Activated naive CD4-positive, alpha-beta T cell treated with anti-CD3 and anti-CD28 coated beads for 36 hours (primary cell): ENCODE data around the gene YIF1A. TPM values are rescaled to one million over a fixed set of nuclear protein-coding genes. Genes with fewer than 3 reads are reported as not detected.

Experiments used
- CTCF ChIA-PET: fragments of 350-600 bp; sonication (Branson Sonifier 250); formaldehyde crosslinking; loops from one replicate; lab custom pipeline; 2021; ENCODE audit warnings: antibody characterized with exemption; lab: Charles Lee
- DNase-seq: peaks from one replicate; pipeline ENCODE4 v3.0.0-alpha.2; 2020
- H3K27ac Mint-ChIP-seq: one replicate; pipeline ENCODE4 v1.8.0; 2021; ENCODE audit warnings: mild to moderate bottlenecking, mixed read lengths
- H3K27me3 Mint-ChIP-seq: one replicate; pipeline ENCODE4 v1.8.0; 2021; ENCODE audit warnings: low read depth, mixed read lengths
- H3K36me3 Mint-ChIP-seq: one replicate; pipeline ENCODE4 v1.8.0; 2021; ENCODE audit warnings: low read depth, mixed read lengths
- H3K4me1 Mint-ChIP-seq: one replicate; pipeline ENCODE4 v1.8.0; 2021; ENCODE audit warnings: low read depth, mixed read lengths
- H3K4me3 Mint-ChIP-seq: one replicate; pipeline ENCODE4 v1.8.0; 2021; ENCODE audit warnings: mild to moderate bottlenecking, moderate library complexity, mixed read lengths
- H3K9me3 Mint-ChIP-seq: one replicate; pipeline ENCODE4 v1.8.0; 2021; ENCODE audit warnings: mixed read lengths
- intact Hi-C: fragments of 100-400 bp; cut with micrococcal nuclease; formaldehyde crosslinking; loops from one replicate; pipeline ENCODE4 v1.15.1; 2023
- total RNA-seq, 2 experiments: library from RNA; stranded (reverse); gene quantifications; one replicate each; pipeline ENCODE4 v1.2.3, GENCODE V29; 2021

Gene YIF1A, protein sequence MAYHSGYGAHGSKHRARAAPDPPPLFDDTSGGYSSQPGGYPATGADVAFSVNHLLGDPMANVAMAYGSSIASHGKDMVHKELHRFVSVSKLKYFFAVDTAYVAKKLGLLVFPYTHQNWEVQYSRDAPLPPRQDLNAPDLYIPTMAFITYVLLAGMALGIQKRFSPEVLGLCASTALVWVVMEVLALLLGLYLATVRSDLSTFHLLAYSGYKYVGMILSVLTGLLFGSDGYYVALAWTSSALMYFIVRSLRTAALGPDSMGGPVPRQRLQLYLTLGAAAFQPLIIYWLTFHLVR
- total RNA-seq, result 10 to 100 TPM; 45.9 to 49.7 TPM

DNA sequence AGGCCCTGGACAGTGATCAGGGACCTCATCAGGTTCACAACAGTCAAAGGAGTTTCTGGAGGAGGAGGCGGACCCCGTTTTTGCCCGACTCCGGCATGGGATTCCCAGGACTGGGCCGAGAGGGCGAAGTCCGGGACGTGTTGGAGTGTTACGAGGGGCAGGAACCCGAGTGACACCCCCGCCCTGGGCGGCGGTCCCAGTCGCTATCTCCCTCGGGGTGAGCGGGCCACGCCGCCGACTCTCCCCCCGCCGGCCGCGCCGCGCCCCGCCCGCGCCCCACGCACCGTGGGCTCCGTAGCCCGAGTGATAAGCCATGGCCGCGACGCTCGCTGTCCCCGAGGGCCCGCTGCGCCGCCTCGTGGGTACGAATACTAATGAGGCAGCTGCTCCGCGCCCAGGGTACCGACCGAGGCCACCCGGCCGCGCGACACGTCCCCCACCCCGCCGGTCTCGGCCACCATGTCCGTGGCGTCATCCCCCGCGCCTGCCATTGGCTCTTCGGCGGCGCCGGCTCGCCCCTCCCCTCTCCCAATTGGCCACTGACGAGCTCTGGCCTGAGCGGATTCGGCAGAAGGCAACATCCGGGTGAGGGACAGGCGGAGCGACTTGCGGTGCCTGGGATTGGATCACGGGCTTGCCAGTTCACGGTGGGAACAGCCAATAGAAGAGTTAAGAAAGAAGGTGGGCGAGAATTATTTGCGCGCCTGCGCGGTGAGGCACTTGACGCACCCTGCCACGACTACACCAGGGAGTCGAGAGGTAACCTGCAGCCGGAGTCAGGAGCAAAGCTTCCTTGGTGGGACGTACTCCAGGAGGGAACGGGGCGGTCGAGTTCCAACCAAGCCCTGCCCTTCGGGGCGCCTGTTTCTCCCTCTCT, at the start of gene YIF1A:
Gene YIF1A, minus strand, starts transcription at position 473 of the 877 bp plus-strand sequence. Its CDS starts 158 bp downstream, at position 315.
- Mint-ChIP-seq H3K27ac (peak within 1 kb of the TSS; percentile 70), H3K9me3 (no peaks in the 10 kb centered on the region), H3K4me3 (peak within 1 kb of the TSS; percentile 81), H3K36me3 (no peaks in the 10 kb centered on the region), H3K27me3 (peaks cover 18% of the 10 kb centered on the region), H3K4me1 (peaks cover 35% of the 10 kb centered on the region)
- CTCF ChIA-PET, result interaction anchor here (0.6 to 1.6 kb wide), 9 partner anchors 9 to 404 kb away, joined by 3 to 7 read pairs (median 3); no protein-coding TSS in a partner anchor
- DNase-seq, result peak; percentile 99
- intact Hi-C loops, result loop anchor here (1.0 to 2.0 kb wide), 6 partner anchors 21 to 192 kb away; partner anchors contain the start of genes BRMS1, DPP3, NPAS4 and RAB1B

DNA sequence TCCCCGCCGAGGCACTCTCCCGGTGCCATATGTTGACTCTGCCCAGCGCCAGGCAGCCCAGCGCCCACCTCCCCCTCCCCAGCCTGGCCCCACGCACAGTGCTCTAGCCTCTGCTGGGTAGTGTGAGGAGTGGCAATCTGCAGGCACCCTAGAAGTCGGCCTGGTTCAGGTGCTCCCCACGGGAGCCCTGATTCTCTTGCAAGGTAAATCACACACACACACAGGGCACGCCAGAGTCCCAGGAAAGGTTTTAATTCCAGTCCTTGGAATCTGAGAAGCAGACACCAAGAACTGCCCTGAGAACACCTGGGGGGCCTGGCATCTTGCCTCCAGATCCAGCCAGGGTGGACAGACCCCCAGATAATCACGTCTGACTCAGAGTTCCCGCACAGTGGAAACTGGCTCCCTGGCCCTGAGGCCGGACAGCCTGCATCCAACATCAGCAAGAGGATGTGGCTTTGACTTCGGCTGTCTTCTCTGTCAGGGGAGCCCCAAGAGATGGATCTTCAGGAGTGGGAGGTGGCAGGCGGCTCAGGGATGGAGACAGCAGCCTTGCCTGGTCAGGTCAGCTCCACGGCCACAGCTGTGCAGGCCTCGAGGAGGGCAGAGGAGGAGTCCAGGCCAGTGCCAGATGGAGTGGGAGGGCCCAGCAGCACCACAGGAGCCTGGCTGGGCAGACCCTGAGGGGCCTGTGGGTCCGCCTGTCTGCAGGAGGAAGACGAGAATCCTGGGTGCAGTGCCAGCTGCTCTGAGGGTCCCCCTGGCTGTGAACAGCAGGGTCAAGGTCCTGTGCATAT, 48.4 kb upstream of the YIF1A start:
- DNase-seq, result no peak
- intact Hi-C loops, result no loop called here
- H3K4me3 Mint-ChIP-seq, result peak overlapping the region; percentile 82
- peaks cover 20% of the 10 kb centered on the region for H3K4me1 Mint-ChIP-seq
- H3K36me3 Mint-ChIP-seq, result peaks cover 12% of the 10 kb centered on the region
- H3K27me3 Mint-ChIP-seq, result no peaks in the 10 kb centered on the region
- no peaks in the 10 kb centered on the region for H3K9me3 Mint-ChIP-seq
- CTCF ChIA-PET, result interaction anchor here (0.9 to 1.7 kb wide), 4 partner anchors 8 to 55 kb away, joined by 3 to 9 read pairs (median 4); partner anchors contain the start of gene BRMS1
- peak overlapping the region; percentile 41 for H3K27ac Mint-ChIP-seq

DNA sequence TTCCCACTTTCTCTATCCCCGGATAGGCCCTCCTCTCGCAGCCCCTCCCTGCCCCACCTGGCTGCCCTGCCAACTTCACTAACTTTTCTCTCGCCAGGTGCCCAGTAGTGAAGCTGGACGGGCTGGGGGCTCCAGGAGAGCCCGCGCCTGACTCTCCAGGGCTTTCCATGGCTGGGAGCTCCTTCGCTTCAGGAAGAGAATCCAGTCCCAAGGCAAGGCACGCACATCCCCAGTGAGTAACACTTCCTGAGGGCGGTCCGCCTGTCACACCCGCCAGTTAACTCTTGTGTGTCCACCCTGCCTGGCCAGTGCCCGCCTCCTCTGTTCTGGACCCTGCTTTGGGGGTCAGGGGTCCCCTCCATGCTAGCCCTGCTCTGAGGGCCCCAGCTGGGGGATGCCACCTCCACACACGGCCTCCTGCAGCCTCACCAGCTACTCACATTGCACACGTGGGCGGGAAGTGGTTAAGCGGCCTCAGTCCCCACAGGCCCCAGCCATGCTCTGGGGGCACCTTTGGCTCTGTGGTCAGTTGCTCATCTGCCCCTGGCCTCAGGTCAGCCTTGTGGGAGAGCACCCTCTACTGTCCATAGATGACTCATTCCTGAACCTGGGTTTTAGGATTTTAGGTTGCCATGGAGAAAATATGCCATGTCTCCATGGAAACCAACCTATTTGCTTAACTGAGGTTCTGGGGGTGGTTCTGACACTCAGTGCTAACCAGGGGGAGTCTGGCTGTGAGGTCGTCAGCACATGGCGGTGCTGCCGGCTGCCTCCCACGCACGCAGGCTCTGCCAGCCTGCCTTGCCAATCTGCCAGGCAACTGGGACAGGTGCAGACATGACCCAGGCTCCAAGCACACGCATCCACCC, 47.5 kb upstream of the YIF1A start, which contains the start of gene RIN1:
Gene RIN1, minus strand, starts transcription at position 201 of the 869 bp plus-strand sequence. Its CDS starts 32 bp downstream, at position 169.
- Mint-ChIP-seq H3K9me3 (no peaks in the 10 kb centered on the region), H3K4me1 (peaks cover 20% of the 10 kb centered on the region), H3K27ac (peak within 1 kb of the TSS; percentile 63), H3K4me3 (peak within 1 kb of the TSS; percentile 82), H3K27me3 (no peaks in the 10 kb centered on the region), H3K36me3 (peaks cover 9% of the 10 kb centered on the region)
- peak; percentile 64 for DNase-seq
- intact Hi-C loops, result loop anchor here (1.0 kb wide), 1 partner anchor 9 kb away; the partner anchor contains the start of gene BRMS1
- CTCF ChIA-PET, result interaction anchor here (0.9 to 3.3 kb wide), 4 partner anchors 9 to 49 kb away, joined by 4 to 21 read pairs (median 9); partner anchors contain the start of gene BRMS1

DNA sequence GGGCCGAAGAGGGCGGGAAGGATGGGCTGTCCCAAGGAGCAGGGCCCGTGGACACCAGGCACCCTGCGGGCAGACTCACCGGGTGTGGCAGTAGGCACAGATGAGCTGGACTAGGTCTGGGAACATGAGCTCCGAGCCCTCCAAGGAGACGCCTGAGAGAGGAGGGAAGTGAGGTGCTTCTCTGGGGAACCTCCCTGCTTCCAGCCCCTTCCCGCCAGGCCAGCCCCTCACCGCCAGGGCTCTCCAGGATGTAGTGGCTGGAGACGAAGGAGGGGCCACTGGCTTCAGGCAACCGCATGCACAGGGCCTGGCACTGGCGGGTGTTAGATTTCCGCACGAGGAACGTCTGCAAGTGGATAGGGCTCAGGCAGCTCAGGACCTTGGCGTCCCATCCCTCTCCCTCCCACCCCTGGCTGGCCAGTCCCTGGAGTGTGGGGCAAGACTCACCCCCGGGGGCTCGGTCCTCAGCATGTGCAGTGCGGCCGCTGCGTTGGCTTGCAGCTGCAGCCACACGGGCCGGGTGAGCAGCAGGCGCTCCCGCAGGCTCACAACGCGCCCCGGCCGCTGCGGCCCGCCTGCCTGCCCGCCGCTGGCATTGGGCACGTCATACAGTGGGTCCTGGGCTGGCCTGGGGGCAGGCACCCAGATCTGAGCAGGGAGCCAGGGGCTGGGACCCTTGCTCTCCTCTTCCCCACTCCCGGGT, 46.7 kb upstream of the YIF1A start:
- DNase-seq, result no peak
- Mint-ChIP-seq H3K36me3 (peaks cover 7% of the 10 kb centered on the region), H3K4me3 (peak overlapping the region; percentile 82), H3K27ac (no peak overlapping the region), H3K27me3 (no peaks in the 10 kb centered on the region), H3K4me1 (peaks cover 20% of the 10 kb centered on the region), H3K9me3 (no peaks in the 10 kb centered on the region)
- CTCF ChIA-PET, result interaction anchor here (0.9 to 3.3 kb wide), 5 partner anchors 9 to 80 kb away, joined by 3 to 21 read pairs (median 4); partner anchors contain the start of gene BRMS1
- intact Hi-C loops, result loop anchor here (1.0 kb wide), 1 partner anchor 10 kb away; the partner anchor contains the start of gene BRMS1

DNA sequence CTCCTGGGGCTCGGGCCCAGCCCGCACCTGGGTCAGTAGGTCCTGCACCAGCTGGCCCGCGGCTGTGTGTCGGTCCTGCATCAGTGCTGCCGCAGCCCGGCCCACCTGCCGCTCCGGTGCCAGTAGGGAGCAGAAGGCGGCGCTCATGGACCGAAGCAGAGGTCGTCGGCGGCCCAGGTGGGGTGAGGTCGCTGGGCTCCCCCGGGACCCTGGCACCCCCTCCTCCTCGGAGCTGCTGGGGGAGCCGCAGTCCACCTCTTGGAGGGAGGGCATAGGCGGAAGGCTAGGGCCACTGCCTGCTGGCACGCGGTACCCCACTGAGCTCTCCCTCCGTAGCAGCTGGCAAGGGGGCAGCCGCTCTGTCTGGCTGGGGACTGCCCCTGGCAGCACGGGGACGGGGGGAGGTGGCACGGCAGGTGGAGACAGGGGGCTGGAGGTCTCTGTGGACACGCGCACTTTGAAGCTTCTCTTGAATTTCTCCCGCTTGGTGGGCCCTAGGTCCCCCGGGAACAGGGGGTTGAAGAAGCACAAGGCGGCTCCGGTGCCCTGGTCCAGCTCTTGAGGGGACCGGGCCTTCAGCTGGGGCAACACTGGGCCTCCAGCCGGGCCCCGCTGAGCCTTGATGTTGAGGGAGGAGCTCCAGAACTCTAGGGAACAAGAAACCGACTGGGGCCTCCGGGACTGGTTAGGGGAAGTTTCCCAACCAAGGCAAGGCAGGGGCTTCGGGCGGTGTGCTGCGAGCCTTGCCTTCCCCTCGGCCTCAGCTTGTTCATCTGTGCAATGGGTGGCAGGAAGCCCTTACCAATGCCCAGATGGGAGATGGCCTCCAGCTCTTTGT, 45.9 kb upstream of the YIF1A start:
- H3K9me3 Mint-ChIP-seq, result no peaks in the 10 kb centered on the region
- no peaks in the 10 kb centered on the region for H3K27me3 Mint-ChIP-seq
- DNase-seq, result no peak
- peaks cover 5% of the 10 kb centered on the region for H3K36me3 Mint-ChIP-seq
- CTCF ChIA-PET, result interaction anchor here (1.2 to 3.3 kb wide), 3 partner anchors 23 to 79 kb away, joined by 3 to 21 read pairs (median 14); no protein-coding TSS in a partner anchor
- peaks cover 20% of the 10 kb centered on the region for H3K4me1 Mint-ChIP-seq
- intact Hi-C loops, result no loop called here
- H3K4me3 Mint-ChIP-seq, result peak overlapping the region; percentile 48
- no peak overlapping the region for H3K27ac Mint-ChIP-seq

DNA sequence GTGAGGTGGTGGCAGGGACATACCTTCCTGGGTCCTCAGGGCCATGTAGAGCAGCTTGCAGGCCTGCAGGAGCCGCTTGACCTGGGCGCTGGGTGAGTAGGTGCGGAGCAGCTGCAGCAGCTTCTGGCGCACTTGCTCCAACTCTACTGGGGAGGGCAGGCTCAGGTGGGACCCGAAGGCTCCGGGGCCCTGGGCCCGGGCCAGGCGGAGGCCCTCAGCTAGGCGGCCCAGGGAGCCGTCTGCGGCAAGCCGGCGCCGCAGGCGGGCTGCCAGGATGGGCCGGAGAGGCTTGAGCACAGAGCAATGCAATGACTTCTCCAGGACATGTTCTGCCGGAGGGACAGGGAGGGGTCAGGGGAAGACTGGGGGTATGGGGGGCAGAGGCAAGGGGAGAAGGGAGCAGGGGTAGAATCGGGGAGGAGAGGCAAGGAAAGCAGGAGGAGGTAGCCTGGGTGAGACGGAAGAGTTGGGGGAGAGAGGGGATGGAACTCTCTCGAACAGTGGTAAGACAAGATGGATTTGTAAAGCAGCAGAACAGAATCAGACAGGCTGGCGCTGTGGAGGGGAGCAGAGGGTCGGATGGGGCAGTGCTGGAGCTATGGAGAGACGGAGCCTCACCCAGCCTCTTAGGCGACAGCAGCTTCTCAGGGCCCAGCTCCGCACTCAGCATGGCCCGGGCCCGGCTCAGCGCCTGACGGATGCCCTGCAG, 45.1 kb upstream of the YIF1A start:
- DNase-seq, result peak; percentile 0
- Mint-ChIP-seq H3K9me3 (no peaks in the 10 kb centered on the region), H3K4me1 (peaks cover 21% of the 10 kb centered on the region), H3K4me3 (no peak overlapping the region), H3K36me3 (peaks cover 4% of the 10 kb centered on the region), H3K27me3 (no peaks in the 10 kb centered on the region), H3K27ac (no peak overlapping the region)
- CTCF ChIA-PET, result interaction anchor here (2.5 to 3.3 kb wide), 2 partner anchors 22 to 30 kb away, joined by 14 to 21 read pairs; no protein-coding TSS in a partner anchor
- intact Hi-C loops, result no loop called here

DNA sequence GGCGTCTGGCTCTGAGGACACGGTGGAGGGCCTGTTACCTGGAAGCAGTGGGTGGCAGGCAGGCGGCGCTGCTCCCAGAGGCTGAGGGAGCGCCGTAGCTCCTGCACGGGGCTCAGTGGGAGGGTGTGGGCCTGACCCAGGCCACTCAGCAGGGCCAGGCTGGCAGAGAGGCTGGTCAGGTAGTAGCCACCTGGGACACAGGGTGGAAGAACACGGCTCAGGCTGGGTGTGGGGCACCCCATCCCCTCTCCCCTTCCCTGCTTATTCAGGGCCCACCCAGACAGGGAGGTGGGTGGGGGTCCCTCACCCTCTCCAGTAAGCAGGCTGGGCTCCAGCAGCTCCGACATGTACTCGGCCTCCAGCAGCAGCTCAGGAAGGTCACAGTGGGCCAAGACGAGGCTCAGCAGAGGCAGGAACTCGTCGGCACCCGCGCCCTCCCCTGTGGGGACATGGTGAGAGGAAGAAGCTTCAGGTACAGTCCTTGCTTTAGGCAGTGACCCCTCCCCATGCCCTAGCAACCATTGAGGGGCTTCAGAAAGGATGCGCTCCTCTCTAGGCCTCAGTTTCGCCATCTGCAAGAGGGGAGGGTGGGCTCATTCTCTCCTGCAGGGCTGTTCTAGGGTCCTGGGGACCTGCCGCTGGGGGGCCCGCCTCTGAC, 44.4 kb upstream of the YIF1A start:
- H3K27me3 Mint-ChIP-seq, result no peaks in the 10 kb centered on the region
- peak; percentile 3 for DNase-seq
- H3K9me3 Mint-ChIP-seq, result no peaks in the 10 kb centered on the region
- intact Hi-C loops, result no loop called here
- no peak overlapping the region for H3K4me3 Mint-ChIP-seq
- no peaks in the 10 kb centered on the region for H3K36me3 Mint-ChIP-seq
- CTCF ChIA-PET, result interaction anchor here (3.3 kb wide), 1 partner anchor 22 kb away, joined by 21 read pairs; no protein-coding TSS in a partner anchor
- no peak overlapping the region for H3K27ac Mint-ChIP-seq
- peaks cover 28% of the 10 kb centered on the region for H3K4me1 Mint-ChIP-seq

DNA sequence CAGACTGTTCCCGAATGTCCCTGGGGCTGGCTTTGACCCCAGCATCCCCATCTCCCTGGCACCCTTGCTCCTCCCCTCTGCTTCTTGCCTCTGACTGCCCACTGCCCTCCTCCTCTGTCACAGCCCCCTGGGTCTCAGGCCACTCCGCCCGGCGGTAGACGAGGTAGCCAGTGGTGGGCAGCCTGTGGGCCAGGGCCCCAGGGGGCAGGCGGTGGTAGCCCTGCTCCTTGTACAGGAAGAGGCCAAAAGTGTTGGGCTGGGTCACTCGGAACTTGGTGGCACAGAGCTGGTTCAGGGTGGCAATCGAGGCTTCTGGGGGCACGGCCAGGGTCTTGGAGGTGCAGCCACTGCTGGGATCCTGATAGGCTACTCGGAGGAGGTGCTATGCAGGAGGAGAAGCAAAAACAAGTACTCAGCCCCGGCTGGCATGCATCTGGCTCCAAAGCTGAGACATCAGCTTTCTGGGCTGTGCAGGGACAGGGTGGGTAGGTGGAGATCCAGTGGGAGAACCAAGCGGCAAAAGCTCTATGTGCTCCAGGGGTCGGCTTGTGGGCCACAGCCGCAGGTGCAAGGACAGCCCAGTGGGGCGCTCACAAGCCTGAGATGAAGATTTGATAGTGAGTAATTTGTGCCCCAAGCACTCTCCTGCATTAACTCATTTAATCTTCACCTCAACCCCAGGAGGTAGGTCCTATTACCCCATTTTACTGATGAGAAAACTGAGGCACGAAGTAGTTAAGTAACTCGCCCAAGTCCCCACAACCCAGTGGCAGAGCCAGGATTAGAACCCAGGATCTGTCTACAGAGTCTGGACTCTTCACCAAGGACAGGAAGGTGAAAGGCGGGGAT, 43.7 kb upstream of the YIF1A start:
- DNase-seq, result peak; percentile 3
- Mint-ChIP-seq H3K9me3 (no peaks in the 10 kb centered on the region), H3K27me3 (no peaks in the 10 kb centered on the region), H3K4me1 (peaks cover 35% of the 10 kb centered on the region), H3K36me3 (no peaks in the 10 kb centered on the region), H3K27ac (no peak overlapping the region), H3K4me3 (no peak overlapping the region)
- intact Hi-C loops, result no loop called here
- CTCF ChIA-PET, result interaction anchor here (1.3 to 4.0 kb wide), 3 partner anchors 9 to 21 kb away, joined by 3 to 39 read pairs (median 3); no protein-coding TSS in a partner anchor
